Left ventricle myocardium inferior (tissue), 1 donor: Measurements from ENCODE around the gene PTGES3L. TPM values are rescaled to one million over a fixed set of nuclear protein-coding genes. Genes with fewer than 3 reads are reported as not detected.
"Not testable (repeated sequence)": the region's sequence is repeated elsewhere in the genome, so short reads cannot be mapped to it uniquely, and the experiment has no call there.

Source experiments
- DNase-seq: peaks from one replicate; pipeline ENCODE4 v3.0.0-alpha.2; 2020
- H3K27ac ChIP-seq: fragments of 200-600 bp; replicated peaks from 2 replicates; pipeline ENCODE4 v1.8.0; 2021
- H3K27me3 ChIP-seq: fragments of 200-600 bp; 2 replicates; pipeline ENCODE4 v1.8.0; 2021; ENCODE audit warnings: low read depth
- H3K36me3 ChIP-seq: fragments of 200-600 bp; 2 replicates; pipeline ENCODE4 v1.8.0; 2021
- H3K4me1 ChIP-seq: fragments of 200-600 bp; 2 replicates; pipeline ENCODE4 v1.8.0; 2021
- H3K4me3 ChIP-seq: fragments of 200-600 bp; 2 replicates; pipeline ENCODE4 v1.8.0; 2021; ENCODE audit warnings: mild to moderate bottlenecking, moderate library complexity
- H3K9me3 ChIP-seq: fragments of 200-600 bp; replicated peaks from 2 replicates; pipeline ENCODE4 v1.8.0; 2021
- CTCF ChIP-seq: fragments of 200-600 bp; IDR thresholded peaks from 2 replicates; pipeline ENCODE4 v1.8.0; 2021; ENCODE audit warnings: antibody characterized with exemption, mild to moderate bottlenecking, borderline replicate concordance
- intact Hi-C: fragments of 100-400 bp; cut with micrococcal nuclease; formaldehyde crosslinking; loops from one replicate; pipeline ENCODE4 v1.11.0; 2022
- total RNA-seq: library from RNA; stranded (reverse); fragmentation: NEBNext Ultra II Directional; extraction: Animal tissue kit (Norgen Biotek cat#: 25700); gene quantifications from one replicate; pipeline ENCODE4 v1.2.1, GENCODE V29; 2021
- donor health status: DM: no; HTN: yes; CAD: no; lungs with severe emphysema.

PTGES3L gene
- total RNA-seq, 1 donor from 2014 or later: 37.9 TPM

- Histone ChIP-seq H3K4me1 (peaks cover 39% of the 10 kb centered on the region), H3K27me3 (no peaks in the 10 kb centered on the region), H3K36me3 (no peaks in the 10 kb centered on the region), H3K9me3 (no peaks in the 10 kb centered on the region), H3K27ac (no peak overlapping the region), H3K4me3 (no peak overlapping the region)
- intact Hi-C loops: no loop called here
- no peak for DNase-seq
- no peak for TF ChIP-seq CTCF
These were observed 55.0 kb downstream of the PTGES3L start for GRCh38 chr17:42924891-42925290.

- H3K4me3 ChIP-seq, H3K27me3 ChIP-seq, intact Hi-C loops, H3K36me3 ChIP-seq, H3K9me3 ChIP-seq, DNase-seq: not testable (repeated sequence)
- peaks cover 32% of the 10 kb centered on the region for H3K4me1 ChIP-seq
- peak overlapping the region; percentile 61 for H3K27ac ChIP-seq
These were observed 56.4 kb downstream of the PTGES3L start for GRCh38 chr17:42923472-42923871.

- H3K4me1 ChIP-seq: peaks cover 32% of the 10 kb centered on the region
- no peaks in the 10 kb centered on the region for H3K36me3 ChIP-seq
- no peak overlapping the region for H3K4me3 ChIP-seq
- no peak for DNase-seq
- intact Hi-C loops: no loop called here
- H3K27ac ChIP-seq: peak overlapping the region; percentile 61
- H3K9me3 ChIP-seq: no peaks in the 10 kb centered on the region
- no peaks in the 10 kb centered on the region for H3K27me3 ChIP-seq
- no peak for TF ChIP-seq CTCF
These were observed 57.6 kb downstream of the PTGES3L start for GRCh38 chr17:42922294-42922693.

GRCh38 chr17:42920922-42921321 is 59.0 kb downstream of the PTGES3L start:
- H3K36me3 ChIP-seq: no peaks in the 10 kb centered on the region
- no peak overlapping the region for H3K4me3 ChIP-seq
- H3K27me3 ChIP-seq: no peaks in the 10 kb centered on the region
- peaks cover 32% of the 10 kb centered on the region for H3K4me1 ChIP-seq
- no peak for TF ChIP-seq CTCF
- intact Hi-C loops: no loop called here
- H3K27ac ChIP-seq: peak overlapping the region; percentile 61
- H3K9me3 ChIP-seq: no peaks in the 10 kb centered on the region
- DNase-seq: peak; percentile 33

- intact Hi-C loops: no loop called here
- TF ChIP-seq CTCF: no peak
- H3K4me1 ChIP-seq: peaks cover 29% of the 10 kb centered on the region
These were observed 59.6 kb downstream of the PTGES3L start for GRCh38 chr17:42920106-42920900.

GRCh38 chr17:42919522-42920077 is 60.3 kb downstream of the PTGES3L start:
- H3K27ac ChIP-seq, H3K4me3 ChIP-seq, intact Hi-C loops, H3K36me3 ChIP-seq, H3K9me3 ChIP-seq, DNase-seq, H3K27me3 ChIP-seq: not testable (repeated sequence)
- H3K4me1 ChIP-seq: peaks cover 24% of the 10 kb centered on the region

More at GRCh38 chr17:42920106-42920900, 59.6 kb downstream of the PTGES3L start:
- Histone ChIP-seq H3K27me3 (no peaks in the 10 kb centered on the region), H3K4me3 (no peak overlapping the region), H3K27ac (peak overlapping the region; percentile 61), H3K9me3 (no peaks in the 10 kb centered on the region), H3K36me3 (no peaks in the 10 kb centered on the region)
- DNase-seq: no peak
